Suppressor macrophage treated with lipopolysaccharide for 1 hour (primary cell): ENCODE measurements around the gene MAP7.
A peak's percentile ranks its signal among the peaks of the same experiment; 100 is the strongest.
"Not testable (repeated sequence)": the region's sequence is repeated elsewhere in the genome, so short reads cannot be mapped to it uniquely, and the experiment has no call there.

ENCODE experiments used
- DNase-seq, 3 donors: peaks; one replicate each; pipeline ENCODE4 v3.0.0-alpha.2; 2020 to 2022

Gene MAP7

DNA sequence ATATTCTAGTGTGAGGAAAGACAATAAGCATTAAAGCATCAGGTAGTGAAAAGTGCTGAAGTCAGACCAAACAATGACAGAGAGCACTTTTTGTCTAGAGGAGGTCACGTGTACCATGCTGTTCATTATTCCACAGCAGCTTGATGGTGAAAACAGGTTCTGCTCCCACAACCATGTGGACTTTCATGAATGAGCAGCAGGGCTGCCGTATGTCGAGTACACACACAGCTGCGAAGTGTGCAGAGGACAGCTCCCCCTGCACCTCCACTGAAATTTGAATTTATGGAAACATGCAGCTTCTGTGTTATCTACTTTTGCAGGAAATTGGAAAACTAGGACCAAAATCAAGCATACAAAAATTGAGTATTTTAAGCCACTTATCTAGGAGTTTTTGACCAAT lies 85.3 kb downstream of the MAP7 start:
- no peak for DNase-seq

DNA sequence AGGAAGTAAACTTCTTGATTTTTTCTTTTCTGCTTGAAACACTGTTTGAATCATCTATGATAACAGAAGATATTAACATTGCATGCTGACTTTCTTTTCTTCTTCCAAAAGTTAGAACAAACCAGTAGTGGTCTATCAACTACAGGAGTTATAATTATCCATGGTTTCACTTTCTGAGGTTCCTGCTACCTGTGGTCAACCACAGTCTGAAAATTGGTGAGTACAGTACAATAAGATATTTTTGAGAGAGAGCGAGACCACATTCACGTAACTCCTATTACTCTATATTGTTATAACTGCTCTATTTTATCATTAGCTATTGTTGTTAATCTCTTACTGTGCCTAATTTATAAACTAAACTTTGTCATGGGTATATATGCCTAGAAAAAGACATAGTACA lies 86.1 kb downstream of the MAP7 start:
- DNase-seq: no peak

DNA sequence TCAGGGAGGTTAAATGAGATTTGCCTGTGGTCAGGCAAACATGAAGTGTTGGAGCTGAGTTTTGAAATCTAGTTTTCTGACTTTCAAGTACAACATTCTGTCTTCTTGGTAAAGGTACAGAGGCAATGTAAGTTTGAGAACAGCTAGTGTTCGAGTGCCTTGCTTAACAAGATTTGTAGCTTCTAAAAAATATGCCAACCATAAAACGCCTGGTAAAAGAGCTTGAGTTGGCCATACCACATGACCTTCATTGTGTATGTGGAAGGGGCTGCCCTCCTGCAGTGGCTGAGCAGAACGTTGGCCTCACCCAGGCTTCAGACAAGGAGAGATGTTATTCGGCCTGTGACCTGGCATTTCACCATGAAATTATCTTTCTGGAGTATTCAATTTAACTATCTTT lies 86.5 kb downstream of the MAP7 start:
- no peak for DNase-seq

DNA sequence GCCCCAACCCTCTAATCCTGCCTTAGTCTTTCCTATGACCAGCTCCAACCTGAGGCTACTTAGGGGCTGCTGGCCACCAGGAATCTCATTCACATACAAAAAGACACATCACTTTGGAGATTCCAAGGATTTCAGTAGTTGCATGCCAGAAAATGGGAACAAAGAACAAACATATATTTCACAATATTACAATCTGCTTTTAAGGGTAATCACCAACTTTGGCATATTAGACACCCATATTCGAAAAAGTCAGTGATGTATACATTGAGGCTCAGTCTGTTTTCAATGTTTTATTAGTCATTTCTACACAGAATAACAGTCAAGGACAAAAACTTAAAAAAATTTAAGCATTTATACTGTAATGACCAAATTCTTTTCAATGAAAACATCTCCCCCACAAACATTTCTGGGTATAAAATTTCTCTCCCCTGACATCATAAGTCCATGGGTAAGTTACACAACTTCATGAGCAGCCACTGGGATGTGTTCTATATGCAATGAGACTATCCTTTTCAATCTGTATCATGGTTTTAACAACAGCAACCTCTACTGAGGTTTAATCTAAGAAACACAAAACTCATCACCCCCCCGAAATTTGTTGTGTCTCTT lies 103.5 kb downstream of the MAP7 start:
- DNase-seq: no peak

DNA sequence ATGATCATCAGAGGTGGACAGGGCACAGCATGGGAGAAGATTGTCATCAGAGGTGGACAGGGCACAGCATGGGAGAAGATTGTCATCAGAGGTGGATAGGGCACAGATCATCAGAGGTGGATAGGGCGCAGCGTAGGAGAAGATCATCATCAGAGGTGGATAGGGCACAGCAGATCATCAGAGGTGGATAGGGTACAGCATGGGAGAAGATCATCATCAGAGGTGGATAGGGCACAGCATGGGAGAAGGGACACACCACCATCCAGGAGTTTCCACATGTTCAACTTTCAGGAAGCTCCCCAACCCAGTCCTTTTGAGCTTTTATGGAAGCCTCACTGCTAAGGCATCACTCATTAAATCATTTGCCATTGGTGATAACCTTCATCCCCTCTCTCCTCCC lies 104.1 kb downstream of the MAP7 start:
- DNase-seq: no peak

DNA sequence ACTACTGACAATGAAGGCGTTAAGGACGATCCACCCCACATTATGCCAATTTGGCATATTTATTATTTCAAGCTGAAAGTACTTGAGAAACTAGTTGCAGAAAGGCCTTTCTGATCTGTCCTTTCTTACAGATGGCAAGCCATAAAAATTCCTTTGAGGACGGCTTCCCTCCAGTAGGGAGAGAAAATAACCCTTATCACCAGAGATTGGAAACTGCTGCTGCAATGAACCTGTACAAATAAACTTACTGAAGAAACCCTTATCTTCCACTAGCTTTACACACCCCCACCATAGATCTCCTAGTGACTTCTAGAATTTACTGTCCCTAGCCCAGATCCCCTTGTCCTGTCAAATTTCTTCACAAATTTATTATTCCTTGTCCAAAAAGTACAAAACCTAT lies 105.2 kb downstream of the MAP7 start:
- DNase-seq: no peak

DNA sequence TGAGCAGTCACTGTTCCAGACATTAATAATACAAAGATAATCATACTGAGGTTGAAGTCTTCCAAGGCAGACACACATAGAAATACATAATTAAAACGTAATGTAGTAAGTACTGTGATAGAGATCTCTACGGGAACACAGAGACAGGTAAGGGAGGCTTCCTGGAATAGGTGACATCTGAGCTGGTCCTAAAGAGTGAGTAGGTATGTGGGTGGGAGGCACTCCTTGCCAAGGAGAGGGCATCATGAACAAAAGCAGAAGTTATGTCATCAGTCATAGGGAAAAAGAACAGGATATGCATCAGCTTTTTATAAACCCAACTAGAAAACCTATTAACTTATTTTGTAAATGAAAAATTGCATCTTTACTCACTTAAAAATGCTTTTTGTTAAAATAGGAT lies 110.0 kb downstream of the MAP7 start:
- DNase-seq: peak; percentile 62 to 73 (median 70)

DNA sequence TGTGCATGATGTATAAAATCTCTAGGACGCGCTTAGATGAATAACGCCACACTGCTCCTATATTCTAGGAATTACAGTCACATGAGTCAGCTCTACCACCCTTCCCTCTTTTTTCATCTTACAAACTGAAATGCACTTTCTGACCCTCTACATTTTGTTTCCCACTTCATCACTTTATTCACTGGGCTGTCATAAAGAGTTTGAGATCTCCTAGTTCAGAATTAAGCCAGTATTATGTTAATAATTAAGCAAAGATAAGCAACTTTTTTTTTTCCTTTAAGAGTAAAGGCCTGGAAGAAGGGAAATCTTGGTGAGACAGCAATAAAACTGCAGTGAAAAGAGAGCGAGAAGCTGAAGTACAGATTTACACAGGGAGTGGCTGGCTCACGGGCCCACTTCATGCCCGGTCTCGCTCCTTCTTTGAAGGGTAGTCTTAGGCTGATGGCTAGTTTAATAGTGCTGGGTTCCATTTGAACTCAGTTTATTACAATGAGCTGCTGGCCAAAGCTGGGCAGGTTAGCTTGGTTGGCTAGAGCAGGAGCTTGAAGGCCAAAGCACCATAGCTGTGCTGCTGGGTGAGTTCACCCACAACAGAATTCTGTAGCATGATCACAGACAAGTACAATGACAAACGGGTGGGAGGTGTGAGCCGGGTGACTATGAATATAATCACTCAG lies 110.6 kb downstream of the MAP7 start:
- peak in 2 of 3 donors; percentile 4 to 22 for DNase-seq

DNA sequence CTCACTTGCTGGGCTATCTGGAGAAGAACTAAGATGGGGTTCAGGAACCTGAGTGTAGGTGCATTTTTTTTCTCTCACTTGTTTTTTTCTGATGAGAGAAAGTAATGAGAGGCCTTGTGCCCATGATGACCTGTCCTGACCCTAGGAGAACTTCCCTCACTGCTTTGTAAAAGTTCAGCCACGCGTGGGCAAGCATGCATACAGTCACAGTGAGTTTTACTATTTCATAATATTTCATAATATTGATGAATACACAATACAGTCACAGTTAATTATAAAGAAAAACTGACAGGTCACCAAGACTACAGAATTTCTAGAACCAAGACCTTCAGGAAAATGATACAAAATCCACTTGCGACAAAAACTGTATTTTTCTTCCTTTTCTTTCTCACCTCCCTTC lies 111.8 kb downstream of the MAP7 start:
- peak; percentile 80 to 91 (median 89) for DNase-seq

DNA sequence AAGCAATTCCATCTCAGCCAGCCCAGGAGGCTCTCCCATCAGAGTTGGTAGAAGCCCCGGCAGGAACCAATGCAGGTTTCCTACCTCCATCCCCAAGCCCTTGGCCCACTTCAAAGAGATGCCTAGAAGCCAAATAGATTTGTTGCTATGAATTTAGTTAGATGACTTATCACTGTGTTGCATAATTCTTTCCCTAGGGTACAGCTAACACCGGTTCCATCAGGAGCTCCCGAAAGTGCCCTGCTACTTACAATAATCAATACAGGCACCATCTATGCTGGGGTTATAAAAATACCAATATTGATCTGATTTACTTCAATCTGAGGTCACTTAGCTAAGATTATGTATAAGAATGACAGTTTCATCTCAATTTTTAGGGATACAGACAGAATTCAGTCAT lies 113.0 kb downstream of the MAP7 start:
- DNase-seq: peak in 1 of 3 donors; percentile 17

DNA sequence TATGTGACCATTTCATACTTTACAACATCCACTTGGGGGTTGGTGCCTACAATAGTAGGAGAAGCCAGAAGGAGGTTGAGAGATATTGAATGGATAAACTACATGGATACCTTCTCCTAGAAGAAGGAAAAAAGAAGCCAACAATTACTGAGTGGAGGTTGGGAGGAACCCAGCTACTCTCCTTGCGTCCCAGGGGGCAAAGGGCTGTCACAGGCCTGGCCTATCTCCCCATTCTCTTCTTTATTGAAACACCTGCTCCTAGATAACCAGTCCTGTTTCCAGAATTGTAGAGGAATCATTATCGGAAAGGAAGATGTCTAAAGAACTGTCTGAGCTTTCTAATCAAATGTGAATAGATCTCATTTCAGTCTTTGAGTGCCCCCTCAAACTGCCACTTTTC lies 115.1 kb downstream of the MAP7 start:
- DNase-seq: peak in 1 of 3 donors; percentile 11

DNA sequence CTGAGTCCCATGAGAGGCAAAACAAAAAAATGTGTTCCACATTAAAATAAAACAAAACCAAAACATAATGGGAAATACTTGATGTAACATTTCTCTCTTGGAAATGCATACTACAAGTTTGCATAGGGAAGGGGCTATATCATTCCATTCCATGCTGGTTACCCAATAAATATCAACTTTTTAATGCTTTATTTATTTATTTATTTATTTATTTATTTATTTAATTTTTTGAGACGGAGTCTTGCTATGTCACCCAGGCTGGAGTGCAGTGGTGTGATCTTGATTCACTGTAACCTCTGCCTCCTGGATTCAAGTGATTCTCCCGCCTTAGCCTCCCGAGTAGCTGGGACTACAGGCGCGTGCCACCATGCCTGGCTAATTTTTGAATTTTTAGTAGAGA lies 118.9 kb downstream of the MAP7 start:
- DNase-seq: not testable (repeated sequence)

DNA sequence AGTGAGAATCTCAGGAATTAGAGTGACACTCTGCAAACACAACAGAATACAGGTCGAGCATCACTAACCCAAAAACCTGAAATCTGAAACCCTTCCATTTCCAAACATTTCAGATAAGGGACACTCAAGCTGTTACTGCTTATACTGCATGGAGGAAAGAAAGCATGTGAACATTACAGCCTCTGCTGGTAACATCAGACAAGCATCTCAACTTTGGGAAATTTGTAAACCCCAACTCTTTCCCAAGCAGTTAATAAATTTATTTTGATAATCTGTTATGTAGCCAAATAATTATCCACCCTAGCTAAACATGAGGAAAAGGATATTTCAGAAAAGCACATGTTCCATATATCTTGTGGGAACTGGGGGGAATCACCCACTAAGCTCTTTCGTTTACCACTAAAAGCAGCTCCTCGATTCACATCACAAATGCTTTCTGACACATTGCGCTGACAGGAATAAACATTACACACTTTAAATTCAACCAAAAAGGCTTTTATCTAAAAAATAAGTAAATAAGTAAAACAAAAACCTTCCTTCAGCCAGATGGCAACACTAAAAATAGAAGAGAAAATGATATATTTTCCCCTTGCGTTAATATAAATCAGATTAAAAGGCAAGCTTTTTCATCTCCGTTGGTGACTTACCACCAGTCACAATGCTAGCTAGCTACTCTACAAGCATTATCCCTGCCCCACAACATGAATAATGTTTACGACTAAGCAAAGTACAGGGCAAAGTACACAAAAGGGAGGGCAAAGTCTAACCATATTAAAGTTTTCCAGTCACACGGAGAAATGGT lies 120.8 kb downstream of the MAP7 start:
- DNase-seq: no peak

DNA sequence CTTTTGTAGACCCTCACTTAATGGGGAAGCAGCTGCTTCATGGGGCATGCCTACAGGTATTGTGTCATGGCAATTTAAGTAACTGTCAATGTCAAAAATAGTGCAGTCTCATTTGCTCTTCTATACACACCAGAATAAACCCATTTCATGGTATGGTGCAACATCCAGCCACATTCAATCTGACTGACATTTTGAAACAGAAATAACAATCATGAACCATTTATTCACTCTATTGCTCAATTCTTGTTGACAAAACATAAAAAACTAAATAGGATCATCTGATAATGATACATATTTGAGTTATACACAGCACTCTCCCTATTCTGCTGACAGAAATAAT lies 122.9 kb downstream of the MAP7 start:
- DNase-seq: no peak

DNA sequence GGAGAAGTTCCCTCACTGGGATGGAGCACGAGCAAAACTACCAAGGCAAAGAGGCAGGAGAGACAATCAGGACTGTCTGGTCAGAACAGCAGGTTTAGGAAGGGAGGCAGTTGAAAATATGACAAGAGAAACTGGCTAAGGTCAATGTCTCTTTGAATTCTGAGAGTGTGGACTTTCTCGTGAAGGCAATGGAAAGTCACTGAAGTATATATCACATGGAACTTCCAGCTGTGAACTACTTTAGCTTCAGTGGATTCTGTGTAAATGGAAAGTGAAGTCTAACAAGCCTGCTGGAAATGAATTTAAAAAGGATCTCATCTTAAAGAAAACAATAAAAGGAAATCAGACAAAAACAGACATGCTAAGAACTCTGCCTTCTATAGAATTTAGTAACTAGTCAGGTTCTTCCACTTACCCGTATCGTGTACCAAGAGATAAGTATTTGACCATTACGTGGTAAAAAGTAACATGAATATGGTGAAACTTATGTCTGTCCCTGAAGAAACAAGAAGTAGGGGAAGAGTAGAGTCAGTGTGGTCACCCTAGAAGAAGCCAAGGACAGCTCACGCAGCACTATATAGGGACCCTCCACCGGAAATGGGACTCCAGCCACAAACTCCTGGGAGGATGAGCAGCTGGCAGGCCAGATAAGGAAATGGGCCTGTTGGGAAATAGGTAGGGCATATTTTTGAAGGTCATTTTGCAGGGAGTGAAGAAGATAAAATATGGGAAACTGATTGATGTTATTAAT lies 123.4 kb downstream of the MAP7 start:
- peak; percentile 34 to 45 (median 37) for DNase-seq

DNA sequence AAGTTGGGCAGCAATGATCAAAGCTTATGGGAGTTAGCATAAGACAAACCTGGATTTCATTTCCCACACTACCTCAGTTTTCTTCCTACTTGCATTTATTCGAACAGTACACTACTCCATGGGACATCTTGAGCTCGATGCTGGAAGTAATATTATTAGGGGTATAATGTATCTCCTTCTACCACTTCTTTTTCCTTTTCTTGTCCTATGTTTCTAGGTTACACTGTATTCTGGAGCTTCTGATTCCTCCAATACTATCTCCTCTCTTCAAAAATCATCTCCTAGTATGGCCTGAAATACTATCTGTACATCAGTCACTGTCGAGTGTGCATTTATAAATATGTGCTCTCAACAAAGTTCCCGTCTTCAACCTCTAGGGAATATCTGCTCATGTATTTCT lies 124.4 kb downstream of the MAP7 start:
- DNase-seq: no peak

DNA sequence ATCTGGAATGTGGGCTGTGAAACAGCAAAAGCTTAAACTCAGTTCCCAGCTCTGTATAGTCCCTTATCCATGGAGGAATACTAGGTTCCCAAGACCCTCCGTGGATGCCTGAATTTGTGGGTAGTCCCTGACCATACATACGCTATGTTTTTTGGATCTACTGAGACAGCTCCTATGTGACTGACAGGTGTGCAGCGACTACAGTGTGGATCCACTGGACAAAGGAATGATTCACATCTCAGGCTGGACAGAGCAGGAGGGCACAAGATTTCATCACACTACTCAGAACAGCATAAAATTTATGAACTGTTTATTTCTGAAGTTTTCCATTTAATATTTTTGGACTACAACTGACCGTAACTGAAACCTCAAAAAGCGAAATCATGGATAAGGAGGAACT lies 125.3 kb downstream of the MAP7 start:
- DNase-seq: no peak

DNA sequence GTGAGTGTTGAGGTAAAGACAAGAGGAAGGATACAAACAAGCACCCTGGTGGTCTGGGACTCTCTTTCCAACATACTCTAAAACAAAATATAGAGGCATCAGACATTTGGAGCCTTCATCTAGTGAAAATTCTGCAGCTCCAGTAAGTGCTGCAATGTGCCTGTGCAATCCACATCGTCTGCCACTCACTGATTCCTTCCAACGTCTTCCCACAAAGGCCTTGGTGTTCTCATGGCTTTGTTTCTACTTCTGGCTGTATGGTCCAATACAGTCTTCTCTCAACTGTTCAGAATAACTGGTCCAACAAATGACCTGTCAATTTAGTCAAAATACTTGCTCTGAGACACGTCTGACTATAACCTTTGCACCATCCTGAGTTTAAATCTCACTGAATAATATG lies 125.8 kb downstream of the MAP7 start:
- no peak for DNase-seq

DNA sequence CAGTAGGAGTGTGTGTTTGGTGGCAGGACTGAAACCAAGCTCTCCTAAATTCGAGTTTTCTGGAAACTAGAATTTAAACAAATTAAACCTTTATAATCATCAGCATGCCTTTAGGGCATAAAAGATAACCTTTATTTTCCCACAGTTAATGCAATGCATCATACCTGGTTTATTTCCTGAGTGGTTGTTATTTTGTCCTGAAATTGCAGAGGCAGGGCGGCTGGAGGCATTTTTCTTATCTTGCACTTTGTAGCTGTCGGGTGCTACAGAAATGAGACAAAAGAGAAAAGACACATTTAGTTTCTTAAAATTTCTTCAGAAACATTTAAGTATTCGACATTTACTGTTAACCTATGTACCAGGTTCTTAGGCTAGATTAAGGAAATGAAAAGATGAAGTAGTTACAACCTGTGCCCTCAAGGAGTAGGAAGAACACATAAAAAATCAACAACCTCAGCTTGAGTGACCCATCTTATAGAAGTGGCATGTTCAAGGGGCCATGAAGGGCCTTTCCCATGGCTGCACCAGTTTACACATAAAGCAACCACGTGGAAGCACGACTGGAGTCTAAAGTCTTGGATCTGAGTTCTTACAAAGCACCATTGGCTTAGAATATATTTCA lies 128.6 kb downstream of the MAP7 start:
- no peak for DNase-seq

DNA sequence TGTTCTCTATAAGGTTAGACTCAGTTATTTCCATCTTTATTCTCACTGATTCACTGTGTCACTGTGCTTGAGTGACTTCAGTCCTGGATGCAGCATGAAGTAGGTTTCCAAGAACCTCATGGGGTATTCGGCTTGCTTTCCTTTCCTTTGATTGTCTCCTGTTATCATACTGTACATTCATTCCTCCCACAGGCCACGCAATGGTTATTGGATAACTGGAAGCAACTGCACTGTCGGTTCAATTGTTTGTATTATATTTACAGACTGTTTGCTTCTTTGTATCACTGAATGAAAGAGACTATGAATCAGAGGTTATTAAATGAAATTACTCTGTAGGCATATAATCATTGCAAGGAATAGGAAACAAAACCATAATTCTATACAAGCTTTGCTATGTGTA lies 129.4 kb downstream of the MAP7 start:
- DNase-seq: no peak

DNA sequence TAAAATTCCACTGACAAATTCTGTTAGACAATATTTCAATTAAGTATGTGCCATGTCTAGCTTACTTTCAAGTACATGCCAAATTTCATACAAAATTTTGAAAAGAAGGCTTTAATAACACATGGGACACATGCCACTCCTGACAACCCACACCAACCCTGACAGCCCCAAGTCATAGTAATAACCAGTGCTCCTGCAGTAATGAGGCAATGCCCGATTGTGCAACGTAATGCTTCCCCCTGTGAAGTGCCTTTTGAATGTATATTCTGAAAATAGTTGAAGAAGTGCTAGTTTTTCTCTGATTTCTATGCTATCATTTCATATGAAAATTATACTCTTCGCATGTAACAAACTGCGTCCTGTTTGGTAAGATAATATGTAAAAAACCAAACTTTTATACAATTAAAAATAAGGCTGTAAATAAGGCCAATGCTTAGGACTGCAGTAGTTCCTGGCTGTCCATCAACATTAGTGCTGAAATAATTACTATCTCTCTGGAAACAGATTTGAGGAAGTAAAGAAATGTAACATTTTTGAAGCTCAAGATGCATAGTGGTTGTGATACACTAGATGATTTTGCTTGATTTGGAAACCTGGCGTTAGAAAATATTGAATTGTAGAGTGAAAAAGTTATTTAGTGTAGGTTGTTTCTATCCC lies 134.7 kb downstream of the MAP7 start:
- DNase-seq: peak; percentile 84 to 89 (median 88)

DNA sequence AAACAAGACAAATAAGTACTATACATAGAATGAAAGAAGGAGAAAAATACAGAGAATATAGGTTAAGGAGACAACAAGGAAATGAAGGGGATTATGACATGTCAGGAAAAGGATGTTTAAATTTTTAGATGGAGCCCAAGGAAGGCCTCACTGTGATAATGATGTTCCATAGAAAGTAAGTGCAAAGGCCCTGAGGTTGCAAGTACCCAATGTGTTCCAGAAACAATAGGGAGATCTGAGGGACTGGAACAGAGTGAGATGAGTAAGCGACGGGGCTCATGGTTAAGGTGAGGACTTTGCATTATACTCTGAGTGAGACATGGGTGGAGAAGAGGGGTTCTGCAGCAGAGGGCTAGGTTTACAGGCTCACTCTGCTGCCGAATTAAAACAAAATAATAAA lies 137.8 kb downstream of the MAP7 start:
- no peak for DNase-seq
